Calu3 (cell line): ENCODE results near the gene CD22. TPM values are rescaled to one million over a fixed set of nuclear protein-coding genes. Genes with fewer than 3 reads are reported as not detected.

ENCODE experiments used
- BruUV-seq: library from RNA; stranded (reverse); fragments of 400-500 nt; replicated peaks from 2 replicates; lab custom pipeline; 2021; lab: Mats Ljungman, UMichigan
- CTCF ChIA-PET: fragments of 300-600 bp; sonication (Branson Sonifier 250); formaldehyde crosslinking; loops from one replicate; lab custom pipeline; 2022; ENCODE audit warnings: antibody characterized with exemption; lab: Charles Lee
- DNase-seq: peaks from one replicate; pipeline ENCODE4 v3.0.0; 2022
- H3K27ac Mint-ChIP-seq: one replicate; pipeline ENCODE4 v1.8.0; 2022; ENCODE audit warnings: mixed read lengths; ENCODE audit not compliant: unreplicated experiment
- H3K27me3 Mint-ChIP-seq: one replicate; pipeline ENCODE4 v1.8.0; 2022; ENCODE audit warnings: mixed read lengths; ENCODE audit not compliant: unreplicated experiment
- H3K36me3 Mint-ChIP-seq: one replicate; pipeline ENCODE4 v1.8.0; 2022; ENCODE audit warnings: mild to moderate bottlenecking, moderate library complexity, mixed read lengths; ENCODE audit not compliant: insufficient read depth, unreplicated experiment
- H3K4me1 Mint-ChIP-seq: one replicate; pipeline ENCODE4 v1.8.0; 2022; ENCODE audit warnings: mild to moderate bottlenecking, low read depth, mixed read lengths; ENCODE audit not compliant: unreplicated experiment
- H3K4me3 Mint-ChIP-seq: one replicate; pipeline ENCODE4 v1.8.0; 2022; ENCODE audit warnings: mild to moderate bottlenecking, low read depth, moderate library complexity, mixed read lengths; ENCODE audit not compliant: unreplicated experiment
- H3K9me3 Mint-ChIP-seq: one replicate; pipeline ENCODE4 v1.8.0; 2022; ENCODE audit warnings: low read depth, mixed read lengths; ENCODE audit not compliant: unreplicated experiment
- CTCF ChIP-seq: fragments of 200-600 bp; IDR thresholded peaks from one replicate; pipeline ENCODE4 v1.8.0; 2022; ENCODE audit warnings: antibody characterized with exemption; ENCODE audit not compliant: unreplicated experiment
- intact Hi-C: fragments of 100-400 bp; cut with micrococcal nuclease; formaldehyde crosslinking; loops from one replicate; pipeline ENCODE4 v1.10.0; 2022; ENCODE audit not compliant: unreplicated experiment
- total RNA-seq: library from RNA; stranded (reverse); gene quantifications from 2 replicates; pipeline ENCODE4 v1.2.3, GENCODE V29; 2022

The CD22 gene
- total RNA-seq, 1 experiment from 2014 or later = 5.9 TPM

GRCh38 chr19:35304036-35304435 lies 25.0 kb upstream of the CD22 start:
- no peak for TF ChIP-seq CTCF
- H3K4me3 Mint-ChIP-seq = no peak overlapping the region
- intact Hi-C loops = no loop called here
- no peaks in the 10 kb centered on the region for H3K27me3 Mint-ChIP-seq
- no peaks in the 10 kb centered on the region for H3K9me3 Mint-ChIP-seq
- CTCF ChIA-PET = no interaction called here
- H3K36me3 Mint-ChIP-seq = no peaks in the 10 kb centered on the region
- DNase-seq = no peak
- no peak overlapping the region for H3K27ac Mint-ChIP-seq
- no TSS peak for BruUV-seq
- H3K4me1 Mint-ChIP-seq = peaks cover 6% of the 10 kb centered on the region

GRCh38 chr19:35305181-35305580 lies 23.8 kb upstream of the CD22 start:
- H3K4me1 Mint-ChIP-seq = peaks cover 6% of the 10 kb centered on the region
- BruUV-seq = no TSS peak
- no peak overlapping the region for H3K4me3 Mint-ChIP-seq
- H3K9me3 Mint-ChIP-seq = no peaks in the 10 kb centered on the region
- TF ChIP-seq CTCF = no peak
- no peaks in the 10 kb centered on the region for H3K27me3 Mint-ChIP-seq
- DNase-seq = no peak
- intact Hi-C loops = no loop called here
- CTCF ChIA-PET = interaction anchor here (0.6 kb wide), 3 partner anchors 199 to 623 kb away, joined by 4 to 6 read pairs (median 5); no protein-coding TSS in a partner anchor
- no peaks in the 10 kb centered on the region for H3K36me3 Mint-ChIP-seq
- no peak overlapping the region for H3K27ac Mint-ChIP-seq

- intact Hi-C loops = no loop called here
- Mint-ChIP-seq H3K27me3 (no peaks in the 10 kb centered on the region), H3K36me3 (no peaks in the 10 kb centered on the region), H3K27ac (no peak overlapping the region), H3K4me3 (no peak overlapping the region), H3K9me3 (no peaks in the 10 kb centered on the region), H3K4me1 (peaks cover 8% of the 10 kb centered on the region)
- BruUV-seq = no TSS peak
- peak; percentile 67 for TF ChIP-seq CTCF
- CTCF ChIA-PET = interaction anchor here (0.8 kb wide), 1 partner anchor 9 kb away, joined by 4 read pairs; no protein-coding TSS in a partner anchor
- peak; percentile 59 for DNase-seq
These were observed 22.3 kb upstream of the CD22 start for GRCh38 chr19:35306473-35307246.

- H3K4me3 Mint-ChIP-seq = no peak overlapping the region
- intact Hi-C loops = no loop called here
- no peak overlapping the region for H3K27ac Mint-ChIP-seq
- no peaks in the 10 kb centered on the region for H3K9me3 Mint-ChIP-seq
- TF ChIP-seq CTCF = no peak
- BruUV-seq = no TSS peak
- DNase-seq = no peak
- CTCF ChIA-PET = no interaction called here
- peaks cover 21% of the 10 kb centered on the region for H3K4me1 Mint-ChIP-seq
- H3K27me3 Mint-ChIP-seq = no peaks in the 10 kb centered on the region
- H3K36me3 Mint-ChIP-seq = no peaks in the 10 kb centered on the region
These were observed 21.1 kb upstream of the CD22 start for GRCh38 chr19:35307931-35308330.
